Neural cell (in vitro differentiated cells): Measurements from ENCODE around the gene RFX6. TPM values are rescaled to one million over a fixed set of nuclear protein-coding genes. Genes with fewer than 3 reads are reported as not detected.

Experiments
- H2AFZ ChIP-seq: fragments of 200-600, 300-800 bp; sonication (generic), shearing (Covaris generic); 2 replicates; pipeline ENCODE4 v1.6.0; 2014; ENCODE audit warnings: low read depth, mild to moderate bottlenecking, antibody characterized with exemption, low read length, moderate library complexity
- H3F3A ChIP-seq: fragments of 200-600 bp; shearing (Covaris generic); 2 replicates; pipeline ENCODE4 v1.6.1; 2016; ENCODE audit warnings: mild to moderate bottlenecking, moderate library complexity, mixed read lengths, antibody characterized with exemption, low read length; ENCODE audit not compliant: insufficient read depth, poor library complexity, severe bottlenecking
- H3K27ac ChIP-seq: fragments of 200-600, 300-800 bp; sonication (generic), shearing (Covaris generic); 2 replicates; pipeline ENCODE4 v1.5.1; 2014; ENCODE audit warnings: mild to moderate bottlenecking, low read length, moderate library complexity
- H3K27me3 ChIP-seq: fragments of 300-800, 200-600 bp; sonication (generic), shearing (Covaris generic); 2 replicates; pipeline ENCODE4 v1.6.0; 2014; ENCODE audit warnings: mild to moderate bottlenecking, low read depth, low read length, moderate library complexity; ENCODE audit not compliant: insufficient read depth
- H3K36me3 ChIP-seq: fragments of 300-800, 200-600 bp; sonication (generic), shearing (Covaris generic); 2 replicates; pipeline ENCODE4 v1.5.1; 2014; ENCODE audit warnings: mild to moderate bottlenecking, antibody characterized with exemption, low read length, moderate library complexity; ENCODE audit not compliant: insufficient read depth
- H3K4me2 ChIP-seq: fragments of 300-800, 200-600 bp; sonication (generic), shearing (Covaris generic); 2 replicates; pipeline ENCODE4 v1.6.0; 2014; ENCODE audit warnings: mild to moderate bottlenecking, low read length
- H3K4me3 ChIP-seq: fragments of 300-800, 200-600 bp; sonication (generic), shearing (Covaris generic); 2 replicates; pipeline ENCODE4 v1.5.1; 2014; ENCODE audit warnings: mild to moderate bottlenecking, low read length, moderate library complexity
- H3K79me2 ChIP-seq: fragments of 200-600 bp; shearing (Covaris generic); replicated peaks from 2 replicates; pipeline ENCODE4 v1.6.0; 2014; ENCODE audit warnings: mild to moderate bottlenecking, low read length, moderate library complexity; ENCODE audit not compliant: insufficient read depth
- H3K9ac ChIP-seq: fragments of 300-800, 200-600 bp; sonication (generic), shearing (Covaris generic); 2 replicates; pipeline ENCODE4 v1.6.1; 2016; ENCODE audit warnings: mild to moderate bottlenecking, low read length, mixed read lengths
- H3K9me2 ChIP-seq: fragments of 200-600 bp; shearing (Covaris generic); 2 replicates; pipeline ENCODE4 v1.6.1; 2016; ENCODE audit warnings: mild to moderate bottlenecking, low read length, mixed read lengths; ENCODE audit not compliant: insufficient read depth
- H3K9me3 ChIP-seq: fragments of 200-600, 300-800 bp; sonication (generic), shearing (Covaris generic); 2 replicates; pipeline ENCODE4 v1.6.1; 2016; ENCODE audit warnings: mild to moderate bottlenecking, mixed run types, low read length, moderate library complexity, mixed read lengths
- H4K20me1 ChIP-seq: fragments of 200-600 bp; shearing (Covaris generic); 2 replicates; pipeline ENCODE4 v1.6.1; 2016; ENCODE audit warnings: mild to moderate bottlenecking, mixed run types; ENCODE audit not compliant: insufficient read depth
- CTCF ChIP-seq: fragments of 450-650 bp; IDR thresholded peaks from 2 replicates; pipeline ENCODE4 v1.5.1; 2014; ENCODE audit warnings: antibody characterized with exemption, mild to moderate bottlenecking, moderate library complexity; ENCODE audit not compliant: poor library complexity, severe bottlenecking
- EP300 ChIP-seq: fragments of 450-650 bp; conservative IDR thresholded peaks from 2 replicates; pipeline ENCODE4 v1.6.1; 2014; ENCODE audit warnings: antibody characterized with exemption, mild to moderate bottlenecking, moderate library complexity; ENCODE audit not compliant: poor library complexity, severe bottlenecking
- EZH2 ChIP-seq: fragments of 200-600, 300-800 bp; shearing (Covaris generic), sonication (generic); IDR thresholded peaks from 2 replicates; pipeline ENCODE4 v1.6.1; 2014; ENCODE audit warnings: antibody characterized with exemption, low read length, borderline replicate concordance, mild to moderate bottlenecking; ENCODE audit not compliant: insufficient read depth, poor library complexity, severe bottlenecking
- MXI1 ChIP-seq: fragments of 450-650 bp; conservative IDR thresholded peaks from 2 replicates; pipeline ENCODE4 v1.6.1; 2014; ENCODE audit warnings: antibody characterized with exemption, mild to moderate bottlenecking; ENCODE audit not compliant: poor library complexity, severe bottlenecking
- POLR2AphosphoS5 ChIP-seq: IDR thresholded peaks from 2 replicates; pipeline ENCODE4 v1.6.1; 2012
- RAD21 ChIP-seq: fragments of 450-650 bp; conservative IDR thresholded peaks from 2 replicates; pipeline ENCODE4 v1.6.1; 2014; ENCODE audit warnings: antibody characterized with exemption, mild to moderate bottlenecking, moderate library complexity
- SMC3 ChIP-seq: fragments of 450-650 bp; conservative IDR thresholded peaks from 2 replicates; pipeline ENCODE4 v1.6.1; 2014; ENCODE audit warnings: antibody characterized with exemption, mild to moderate bottlenecking, moderate library complexity; ENCODE audit not compliant: poor library complexity
- TAF1 ChIP-seq: IDR thresholded peaks from 2 replicates; pipeline ENCODE4 v1.6.1; 2012; ENCODE audit warnings: low read depth
- polyA plus RNA-seq: library from polyadenylated mRNA; depleted of rRNA; stranded (reverse); fragments of >200 nt; gene quantifications from 2 replicates; pipeline ENCODE4 v1.2.3, GENCODE V29; 2014
- TF ChIP-seq, protein P1 (sequence below): IDR thresholded peaks from 2 replicates; pipeline ENCODE4 v1.6.1; 2012; ENCODE audit warnings: borderline replicate concordance

The RFX6 gene
- polyA plus RNA-seq, 1 donor from 2014 or later: not detected

GRCh38 chr6:116974526-116975316, 97.7 kb downstream of the RFX6 start:
- Histone ChIP-seq H3K4me3 (no peak overlapping the region), H3K79me2 (no peaks in the 10 kb centered on the region), H3K4me2 (no peak overlapping the region), H3K9ac (no peak overlapping the region), H3K9me3 (no peaks in the 10 kb centered on the region), H4K20me1 (no peaks in the 10 kb centered on the region), H3K27me3 (no peaks in the 10 kb centered on the region), H3K9me2 (no peaks in the 10 kb centered on the region), H3K27ac (no peak overlapping the region), H3K36me3 (no peaks in the 10 kb centered on the region), H3F3A (no peaks in the 10 kb centered on the region), H2AFZ (no peak overlapping the region)
- TF ChIP-seq EP300: no peak
- TF ChIP-seq CTCF: no peak
- no peak for TF ChIP-seq SMC3
- TF ChIP-seq MXI1: no peak
- TF ChIP-seq RAD21: no peak
- no peak for TF ChIP-seq EZH2
- no peak for TF ChIP-seq TAF1
- no peak for TF ChIP-seq POLR2AphosphoS5
- TF ChIP-seq, protein P1, sequence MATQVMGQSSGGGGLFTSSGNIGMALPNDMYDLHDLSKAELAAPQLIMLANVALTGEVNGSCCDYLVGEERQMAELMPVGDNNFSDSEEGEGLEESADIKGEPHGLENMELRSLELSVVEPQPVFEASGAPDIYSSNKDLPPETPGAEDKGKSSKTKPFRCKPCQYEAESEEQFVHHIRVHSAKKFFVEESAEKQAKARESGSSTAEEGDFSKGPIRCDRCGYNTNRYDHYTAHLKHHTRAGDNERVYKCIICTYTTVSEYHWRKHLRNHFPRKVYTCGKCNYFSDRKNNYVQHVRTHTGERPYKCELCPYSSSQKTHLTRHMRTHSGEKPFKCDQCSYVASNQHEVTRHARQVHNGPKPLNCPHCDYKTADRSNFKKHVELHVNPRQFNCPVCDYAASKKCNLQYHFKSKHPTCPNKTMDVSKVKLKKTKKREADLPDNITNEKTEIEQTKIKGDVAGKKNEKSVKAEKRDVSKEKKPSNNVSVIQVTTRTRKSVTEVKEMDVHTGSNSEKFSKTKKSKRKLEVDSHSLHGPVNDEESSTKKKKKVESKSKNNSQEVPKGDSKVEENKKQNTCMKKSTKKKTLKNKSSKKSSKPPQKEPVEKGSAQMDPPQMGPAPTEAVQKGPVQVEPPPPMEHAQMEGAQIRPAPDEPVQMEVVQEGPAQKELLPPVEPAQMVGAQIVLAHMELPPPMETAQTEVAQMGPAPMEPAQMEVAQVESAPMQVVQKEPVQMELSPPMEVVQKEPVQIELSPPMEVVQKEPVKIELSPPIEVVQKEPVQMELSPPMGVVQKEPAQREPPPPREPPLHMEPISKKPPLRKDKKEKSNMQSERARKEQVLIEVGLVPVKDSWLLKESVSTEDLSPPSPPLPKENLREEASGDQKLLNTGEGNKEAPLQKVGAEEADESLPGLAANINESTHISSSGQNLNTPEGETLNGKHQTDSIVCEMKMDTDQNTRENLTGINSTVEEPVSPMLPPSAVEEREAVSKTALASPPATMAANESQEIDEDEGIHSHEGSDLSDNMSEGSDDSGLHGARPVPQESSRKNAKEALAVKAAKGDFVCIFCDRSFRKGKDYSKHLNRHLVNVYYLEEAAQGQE: no peak

- Histone ChIP-seq H3K27me3 (no peaks in the 10 kb centered on the region), H2AFZ (no peak overlapping the region), H3K9me2 (no peaks in the 10 kb centered on the region), H3K4me2 (no peak overlapping the region), H3K9me3 (no peaks in the 10 kb centered on the region), H4K20me1 (no peaks in the 10 kb centered on the region), H3K9ac (no peak overlapping the region), H3K27ac (no peak overlapping the region), H3K4me3 (no peak overlapping the region), H3F3A (no peaks in the 10 kb centered on the region), H3K36me3 (no peaks in the 10 kb centered on the region), H3K79me2 (no peaks in the 10 kb centered on the region)
- no peak for TF ChIP-seq TAF1
- TF ChIP-seq EZH2: no peak
- TF ChIP-seq RAD21: no peak
- no peak for TF ChIP-seq EP300
- TF ChIP-seq SMC3: no peak
- TF ChIP-seq, protein P1: no peak
- TF ChIP-seq POLR2AphosphoS5: no peak
- TF ChIP-seq CTCF: no peak
- TF ChIP-seq MXI1: no peak
These were observed 98.6 kb downstream of the RFX6 start for GRCh38 chr6:116975600-116975999.
